Endothelial cell (in vitro differentiated cells): ENCODE data around the gene ALG1. TPM values are rescaled to one million over a fixed set of nuclear protein-coding genes. Genes with fewer than 3 reads are reported as not detected.
"Not testable (repeated sequence)": the region's sequence is repeated elsewhere in the genome, so short reads cannot be mapped to it uniquely, and the experiment has no call there.

Source experiments
- DNase-seq: peaks from one replicate; pipeline ENCODE4 v3.0.0; 2021; ENCODE audit warnings: low spot score
- H3K27ac Mint-ChIP-seq: one replicate; pipeline ENCODE4 v1.8.0; 2021; ENCODE audit warnings: mixed read lengths, inconsistent platforms; ENCODE audit not compliant: unreplicated experiment
- H3K27me3 Mint-ChIP-seq: one replicate; pipeline ENCODE4 v1.8.0; 2021; ENCODE audit warnings: mild to moderate bottlenecking, moderate library complexity, mixed read lengths, inconsistent platforms; ENCODE audit not compliant: unreplicated experiment
- H3K36me3 Mint-ChIP-seq: one replicate; pipeline ENCODE4 v1.8.0; 2021; ENCODE audit warnings: mild to moderate bottlenecking, low read depth, mixed read lengths, inconsistent platforms; ENCODE audit not compliant: unreplicated experiment
- H3K4me1 Mint-ChIP-seq: one replicate; pipeline ENCODE4 v1.8.0; 2021; ENCODE audit warnings: mild to moderate bottlenecking, mixed read lengths, inconsistent platforms; ENCODE audit not compliant: unreplicated experiment
- H3K4me3 Mint-ChIP-seq: one replicate; pipeline ENCODE4 v1.8.0; 2021; ENCODE audit warnings: mild to moderate bottlenecking, mixed read lengths, inconsistent platforms; ENCODE audit not compliant: unreplicated experiment
- H3K9me3 Mint-ChIP-seq: one replicate; pipeline ENCODE4 v1.8.0; 2021; ENCODE audit warnings: mixed read lengths, inconsistent platforms; ENCODE audit not compliant: unreplicated experiment
- total RNA-seq: library from RNA; stranded (reverse); fragmentation: NEBNext Ultra II Directional; extraction: Animal tissue kit (Norgen Biotek cat#: 25700); gene quantifications from one replicate; pipeline ENCODE4 v1.2.1, GENCODE V29; 2021; ENCODE audit not compliant: unreplicated experiment
- TF ChIP-seq, protein P1 (sequence below): fragments of 200-600 bp; sonication (generic); IDR thresholded peaks from one replicate; pipeline ENCODE4 v1.5.0; 2021; ENCODE audit warnings: antibody characterized with exemption; ENCODE audit not compliant: unreplicated experiment

Gene ALG1
- total RNA-seq, 1 donor from 2014 or later = 21.0 TPM

DNA sequence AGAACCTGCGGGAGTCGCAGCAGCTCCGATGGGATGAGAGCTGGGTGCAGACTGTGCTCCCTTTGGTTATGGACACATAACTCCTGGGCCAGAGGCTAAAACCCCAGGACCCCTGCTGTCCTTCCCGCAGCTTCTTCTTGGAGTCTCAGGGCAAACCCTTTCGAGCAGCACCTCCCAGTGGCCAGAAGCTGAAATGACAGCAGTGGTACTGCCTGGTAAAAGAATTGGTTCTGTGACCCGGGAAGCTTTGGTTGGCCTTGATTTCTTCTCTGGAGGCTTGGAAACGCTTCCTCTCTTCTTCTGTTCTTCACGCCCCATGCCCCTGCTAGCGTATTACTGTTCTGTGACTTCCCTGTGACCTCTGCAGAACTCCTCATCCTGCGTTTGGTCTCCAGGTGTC is 13.2 kb downstream of the ALG1 start:
- peak; percentile 76 for DNase-seq
- H3K27ac Mint-ChIP-seq, H3K36me3 Mint-ChIP-seq, H3K9me3 Mint-ChIP-seq, H3K27me3 Mint-ChIP-seq, H3K4me1 Mint-ChIP-seq: not testable (repeated sequence)
- TF ChIP-seq, protein P1, sequence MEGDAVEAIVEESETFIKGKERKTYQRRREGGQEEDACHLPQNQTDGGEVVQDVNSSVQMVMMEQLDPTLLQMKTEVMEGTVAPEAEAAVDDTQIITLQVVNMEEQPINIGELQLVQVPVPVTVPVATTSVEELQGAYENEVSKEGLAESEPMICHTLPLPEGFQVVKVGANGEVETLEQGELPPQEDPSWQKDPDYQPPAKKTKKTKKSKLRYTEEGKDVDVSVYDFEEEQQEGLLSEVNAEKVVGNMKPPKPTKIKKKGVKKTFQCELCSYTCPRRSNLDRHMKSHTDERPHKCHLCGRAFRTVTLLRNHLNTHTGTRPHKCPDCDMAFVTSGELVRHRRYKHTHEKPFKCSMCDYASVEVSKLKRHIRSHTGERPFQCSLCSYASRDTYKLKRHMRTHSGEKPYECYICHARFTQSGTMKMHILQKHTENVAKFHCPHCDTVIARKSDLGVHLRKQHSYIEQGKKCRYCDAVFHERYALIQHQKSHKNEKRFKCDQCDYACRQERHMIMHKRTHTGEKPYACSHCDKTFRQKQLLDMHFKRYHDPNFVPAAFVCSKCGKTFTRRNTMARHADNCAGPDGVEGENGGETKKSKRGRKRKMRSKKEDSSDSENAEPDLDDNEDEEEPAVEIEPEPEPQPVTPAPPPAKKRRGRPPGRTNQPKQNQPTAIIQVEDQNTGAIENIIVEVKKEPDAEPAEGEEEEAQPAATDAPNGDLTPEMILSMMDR = peak; percentile 79
- peak overlapping the region; percentile 54 for H3K4me3 Mint-ChIP-seq

DNA sequence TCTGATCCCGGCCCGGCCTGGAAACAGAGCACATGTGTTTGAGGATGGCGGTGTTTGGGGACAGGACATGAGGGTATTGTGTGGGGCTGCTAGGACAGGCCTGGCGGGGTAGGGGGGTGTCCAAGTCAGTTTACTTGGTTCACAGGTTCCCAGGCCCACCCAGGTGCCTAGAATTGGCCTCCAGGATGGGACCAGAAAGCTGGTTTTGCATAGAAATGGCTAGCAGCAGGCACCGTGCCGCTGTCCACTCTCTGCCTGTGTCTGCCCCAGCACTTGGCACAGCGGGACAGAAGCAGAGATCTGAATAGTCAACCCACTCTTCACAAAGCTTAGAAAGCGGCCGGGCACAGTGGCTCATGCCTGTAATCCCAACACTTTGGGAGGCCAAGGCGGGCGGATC is 14.1 kb downstream of the ALG1 start:
- not testable (repeated sequence) for H3K27ac Mint-ChIP-seq, H3K27me3 Mint-ChIP-seq, DNase-seq, H3K9me3 Mint-ChIP-seq, H3K36me3 Mint-ChIP-seq, H3K4me3 Mint-ChIP-seq, H3K4me1 Mint-ChIP-seq

DNA sequence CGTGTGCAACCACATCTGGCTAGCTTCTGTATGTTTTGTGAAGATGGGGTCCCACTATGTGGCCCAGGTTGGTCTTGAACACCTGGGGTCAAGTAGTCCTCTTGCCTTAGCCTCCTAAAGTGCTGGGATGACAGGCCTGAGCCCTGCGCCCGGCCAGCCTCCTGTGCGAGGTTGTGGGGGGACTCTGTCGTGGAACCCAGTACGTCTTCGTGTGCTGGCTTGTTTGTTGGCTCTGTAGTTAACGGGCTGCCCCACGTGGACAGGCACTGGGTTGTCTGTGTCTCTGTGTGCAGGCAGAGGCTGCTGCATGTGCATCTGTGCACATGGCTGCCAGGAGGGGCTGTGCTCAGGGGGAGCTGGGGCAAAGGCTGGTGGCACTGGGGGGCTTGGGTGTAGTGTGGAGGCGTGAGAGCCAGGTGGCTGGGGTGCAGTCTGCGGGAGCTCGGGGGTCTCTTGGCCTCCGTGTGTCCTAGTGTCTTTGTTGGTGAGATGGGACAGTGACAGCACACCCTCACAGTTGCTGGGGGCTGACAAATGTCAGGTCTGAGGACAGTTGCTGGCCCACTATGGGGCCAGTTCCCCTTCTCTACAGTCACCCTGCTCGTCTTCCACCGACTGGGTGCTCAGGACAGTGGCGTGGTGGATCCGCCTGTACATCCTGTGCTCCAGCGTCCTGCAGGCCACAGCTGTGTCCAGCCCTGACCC is 16.6 kb downstream of the ALG1 start:
- not testable (repeated sequence) for H3K4me3 Mint-ChIP-seq, DNase-seq, H3K9me3 Mint-ChIP-seq, H3K4me1 Mint-ChIP-seq, H3K27ac Mint-ChIP-seq, H3K36me3 Mint-ChIP-seq, H3K27me3 Mint-ChIP-seq

DNA sequence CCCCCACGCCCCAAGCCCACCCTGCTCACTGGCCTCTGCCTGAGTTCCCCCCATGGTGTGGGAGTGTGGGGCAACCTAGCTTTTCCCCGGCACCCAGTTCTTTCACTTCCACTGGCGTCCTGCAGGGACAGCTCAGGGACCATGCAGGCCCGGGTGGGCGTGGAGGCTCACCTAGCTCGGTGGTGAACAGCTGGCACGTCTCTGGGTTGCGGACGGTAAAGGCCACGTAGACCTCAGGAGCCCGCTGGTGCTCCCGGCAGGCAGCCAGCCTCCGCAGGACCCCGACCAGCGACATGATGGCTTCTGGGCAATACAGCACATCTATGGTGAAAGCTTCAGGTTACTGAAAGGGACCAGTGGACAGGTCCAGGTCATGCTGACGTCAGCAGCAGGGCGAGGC is 17.3 kb downstream of the ALG1 start:
- not testable (repeated sequence) for H3K27me3 Mint-ChIP-seq, DNase-seq, H3K27ac Mint-ChIP-seq, H3K9me3 Mint-ChIP-seq, H3K4me1 Mint-ChIP-seq, H3K4me3 Mint-ChIP-seq, H3K36me3 Mint-ChIP-seq

DNA sequence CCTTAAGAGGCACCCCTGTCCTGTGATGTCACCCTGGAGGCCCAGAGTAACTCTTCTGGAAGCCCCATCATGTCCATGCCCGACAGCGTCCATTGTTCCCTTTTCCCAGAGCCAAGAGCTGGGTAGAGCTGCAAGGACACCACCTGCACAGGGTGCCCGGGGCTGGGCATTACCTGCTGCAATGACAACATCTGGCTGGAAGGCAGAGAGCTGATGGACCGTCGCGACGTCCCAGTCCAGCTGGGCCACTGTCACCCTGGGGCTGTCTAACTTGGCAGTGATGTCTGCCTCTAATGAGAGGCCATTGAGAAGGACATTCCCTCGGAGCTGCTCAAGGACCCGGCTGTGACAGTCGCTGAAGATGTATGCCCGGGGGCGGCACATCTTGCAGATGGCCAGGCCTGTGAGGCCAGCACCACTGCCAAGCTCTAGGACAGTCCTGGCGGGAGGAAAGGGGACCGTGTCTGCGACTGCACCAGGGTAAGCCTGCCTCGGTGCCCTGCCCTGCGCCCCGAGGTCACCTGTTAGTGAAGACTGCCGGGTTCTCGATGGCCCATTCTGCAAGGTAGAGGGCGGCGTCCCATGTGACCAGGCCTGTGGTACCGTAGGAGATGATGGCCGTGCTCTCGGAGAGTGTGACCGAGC is 18.4 kb downstream of the ALG1 start:
- H3K4me3 Mint-ChIP-seq, H3K36me3 Mint-ChIP-seq, H3K4me1 Mint-ChIP-seq, H3K9me3 Mint-ChIP-seq, DNase-seq, H3K27ac Mint-ChIP-seq, H3K27me3 Mint-ChIP-seq: not testable (repeated sequence)

DNA sequence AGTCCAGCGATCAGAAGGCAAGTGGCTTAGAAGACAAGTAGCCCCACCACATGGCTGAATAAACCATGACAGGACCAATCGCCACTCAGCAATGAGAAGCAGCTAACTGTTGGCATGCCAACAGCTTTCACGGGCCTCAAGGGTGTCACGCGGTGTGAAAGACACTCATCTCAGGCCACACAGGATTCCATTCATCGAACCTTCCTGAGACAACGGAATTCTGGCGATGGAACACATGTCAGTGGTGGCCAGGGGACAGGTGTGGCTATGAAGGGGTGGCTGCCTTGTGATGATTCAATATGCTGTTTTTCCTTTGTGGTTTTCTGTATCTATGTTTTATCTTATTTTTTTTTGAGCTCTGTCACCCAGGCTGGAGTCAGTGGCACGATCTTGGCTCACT is 18.9 kb downstream of the ALG1 start:
- not testable (repeated sequence) for H3K9me3 Mint-ChIP-seq, DNase-seq, H3K27me3 Mint-ChIP-seq, H3K27ac Mint-ChIP-seq, H3K36me3 Mint-ChIP-seq, H3K4me3 Mint-ChIP-seq, H3K4me1 Mint-ChIP-seq

DNA sequence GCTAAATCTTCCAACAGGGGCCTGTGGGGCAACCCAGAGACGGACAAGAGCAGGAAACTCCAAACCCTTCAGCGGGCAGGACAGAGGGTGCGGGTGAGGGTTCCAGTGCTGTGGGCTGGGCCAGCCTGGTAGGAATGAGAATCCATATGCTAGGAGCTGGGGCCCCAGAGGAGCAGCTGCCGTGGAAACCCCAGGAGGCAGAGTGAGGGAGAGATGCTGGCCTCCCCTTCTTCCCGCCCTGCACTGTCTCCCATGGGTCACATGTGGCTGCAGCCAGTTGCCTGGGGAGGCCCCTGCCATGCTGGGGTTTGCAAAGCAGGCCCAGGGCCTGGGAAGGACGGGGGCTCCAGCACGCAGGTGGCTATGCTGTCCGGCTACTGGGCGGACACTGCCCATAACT is 21.4 kb downstream of the ALG1 start:
- not testable (repeated sequence) for DNase-seq, H3K4me1 Mint-ChIP-seq, H3K27me3 Mint-ChIP-seq, H3K9me3 Mint-ChIP-seq, H3K27ac Mint-ChIP-seq, H3K4me3 Mint-ChIP-seq, H3K36me3 Mint-ChIP-seq

DNA sequence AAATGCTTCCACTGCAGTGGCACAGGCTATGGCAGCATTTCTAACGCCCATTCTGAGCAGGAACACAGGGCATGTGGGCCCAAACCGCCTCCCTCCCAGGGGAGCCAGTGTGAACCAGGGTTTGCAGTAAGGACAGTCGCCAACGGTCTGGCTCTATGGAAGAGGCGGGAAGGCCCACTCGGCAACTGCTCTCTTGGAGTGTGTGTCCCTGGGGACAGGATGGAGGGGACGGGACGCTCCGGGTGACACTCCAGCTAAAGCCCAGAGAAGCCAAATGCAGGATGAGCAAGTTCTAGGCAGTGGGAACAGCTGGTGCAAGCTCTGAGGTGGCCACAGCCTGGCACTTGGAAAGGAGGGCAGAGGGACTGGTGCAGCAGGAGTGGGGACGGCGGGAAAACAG is 22.1 kb downstream of the ALG1 start:
- H3K36me3 Mint-ChIP-seq, H3K4me3 Mint-ChIP-seq, H3K9me3 Mint-ChIP-seq, H3K4me1 Mint-ChIP-seq, DNase-seq, H3K27ac Mint-ChIP-seq, H3K27me3 Mint-ChIP-seq: not testable (repeated sequence)

DNA sequence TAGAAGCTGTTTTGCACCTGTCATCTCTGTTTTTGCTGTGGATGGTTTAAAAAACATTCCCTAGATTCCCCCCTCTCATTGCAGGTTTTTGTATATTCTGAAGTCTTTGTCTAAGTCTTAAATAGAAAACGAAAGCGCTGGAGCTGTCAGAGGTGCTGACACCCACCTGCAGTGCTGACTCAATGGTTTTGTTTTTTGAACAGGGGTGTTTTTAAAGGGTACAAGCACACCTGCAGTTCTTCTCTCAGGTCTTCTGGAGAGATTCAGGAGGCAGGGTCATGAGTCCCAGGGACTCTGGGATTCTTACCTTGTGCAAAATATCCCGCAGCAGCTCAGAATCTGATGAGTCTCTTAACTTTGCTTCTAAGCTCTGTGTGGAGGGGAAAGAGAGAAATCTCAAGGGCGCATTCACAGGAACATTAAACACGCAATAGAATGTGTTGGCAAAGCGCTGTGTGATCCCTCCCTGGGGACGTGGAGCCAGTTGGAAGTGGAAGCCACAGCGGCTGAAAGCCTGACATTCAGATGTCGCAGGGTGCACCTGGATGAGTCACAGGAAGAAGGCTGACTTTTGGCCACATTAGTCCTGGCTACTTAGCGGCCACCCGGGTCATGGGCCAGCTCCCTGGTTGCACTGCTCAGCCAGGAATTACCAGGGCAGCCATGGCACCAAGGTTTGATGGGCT is 23.6 kb downstream of the ALG1 start:
- H3K27ac Mint-ChIP-seq, H3K27me3 Mint-ChIP-seq: not testable (repeated sequence)

DNA sequence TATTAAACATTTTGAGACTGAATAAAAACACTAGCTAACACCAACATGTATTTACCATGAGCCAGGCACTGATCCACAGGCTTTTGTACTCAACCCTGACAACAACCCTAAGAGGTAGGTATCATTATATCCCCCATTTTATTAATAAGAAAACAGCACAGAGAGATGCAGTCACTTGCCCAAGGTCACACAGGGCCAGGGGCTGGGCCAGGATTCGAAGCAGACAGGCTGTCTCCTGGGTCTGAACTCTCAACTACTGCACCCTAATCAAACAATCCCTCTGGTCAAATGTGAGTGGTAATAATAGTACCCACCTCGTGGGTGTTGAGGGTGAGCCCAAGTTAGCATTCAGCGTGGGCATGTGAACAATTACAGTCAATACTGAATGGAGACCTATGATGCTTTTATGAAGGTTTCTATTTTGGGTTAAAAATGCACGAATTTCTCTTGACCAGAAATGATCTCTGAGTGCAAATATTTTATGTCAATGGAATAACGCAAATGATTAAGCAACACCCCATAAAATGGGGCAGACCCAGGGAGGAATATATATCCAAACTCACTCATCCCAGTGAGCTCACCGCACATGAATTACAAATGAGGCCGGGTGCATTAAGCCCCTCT is 24.9 kb downstream of the ALG1 start:
- not testable (repeated sequence) for H3K4me1 Mint-ChIP-seq, H3K9me3 Mint-ChIP-seq, H3K27me3 Mint-ChIP-seq, DNase-seq, H3K36me3 Mint-ChIP-seq
- peak overlapping the region; percentile 90 for H3K4me3 Mint-ChIP-seq
- H3K27ac Mint-ChIP-seq = peak overlapping the region; percentile 59

More for the DNA sequence above, 23.6 kb downstream of the ALG1 start:
- not testable (repeated sequence) for DNase-seq, H3K36me3 Mint-ChIP-seq, H3K4me1 Mint-ChIP-seq, H3K4me3 Mint-ChIP-seq, H3K9me3 Mint-ChIP-seq

DNA sequence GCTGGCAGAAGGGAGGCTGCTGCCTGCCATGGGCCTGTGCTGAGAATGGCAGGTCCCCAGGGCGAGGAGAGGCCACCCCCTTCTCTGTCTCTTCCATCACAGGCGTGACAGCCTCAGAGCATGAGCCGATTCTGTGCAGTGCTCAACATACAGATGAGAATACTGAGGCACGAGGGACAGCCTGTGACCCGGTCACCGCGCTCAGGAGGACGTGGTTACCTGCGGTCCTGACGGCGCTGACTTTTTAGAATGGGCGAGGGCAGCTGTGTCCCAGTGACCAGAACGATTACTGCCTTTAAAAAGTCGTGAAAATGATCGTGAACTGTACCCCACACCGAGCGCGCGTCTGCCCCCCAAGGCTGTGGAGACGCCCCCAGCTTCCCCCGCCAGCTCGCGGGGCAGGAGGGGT is 25.4 kb downstream of the ALG1 start:
- peak overlapping the region; percentile 90 for H3K4me3 Mint-ChIP-seq
- not testable (repeated sequence) for H3K36me3 Mint-ChIP-seq, H3K9me3 Mint-ChIP-seq, H3K27me3 Mint-ChIP-seq, H3K4me1 Mint-ChIP-seq, H3K27ac Mint-ChIP-seq
- DNase-seq = peak; percentile 15
